Upper lobe of left lung (tissue), 6 donors: Measurements from ENCODE around the gene RAPGEFL1. TPM values are rescaled to one million over a fixed set of nuclear protein-coding genes. Genes with fewer than 3 reads are reported as not detected.

ENCODE experiments used
- ATAC-seq, 2 donors: fragments of 200-7000 bp; cut with Tn5 transposase; one replicate each; pipeline ENCODE4 v1.9.1; 2022; ENCODE audit warnings: mild to moderate bottlenecking in 2 of 2, moderate library complexity in 2 of 2; ENCODE audit not compliant: low FRiP score in 2 of 2
- DNase-seq, 2 donors: peaks; one replicate each; pipeline ENCODE4 v3.0.0-alpha.2; 2019 to 2020
- H3K27ac ChIP-seq, 4 donors: fragments of 200-600 bp; sonication (generic); one replicate each; pipeline ENCODE4 v1.5.1; 2016 to 2019
- H3K27me3 ChIP-seq, 4 donors: fragments of 200-600 bp; sonication (generic); one replicate each; pipeline ENCODE4 v1.5.1; 2017 to 2019
- H3K36me3 ChIP-seq, 4 donors: fragments of 200-600 bp; sonication (generic); one replicate each; pipeline ENCODE4 v1.5.1; 2016 to 2019
- H3K4me1 ChIP-seq, 4 donors: fragments of 200-600 bp; sonication (generic); one replicate each; pipeline ENCODE4 v1.5.1; 2018 to 2019
- H3K4me3 ChIP-seq, 4 donors: fragments of 200-600 bp; sonication (generic); one replicate each; pipeline ENCODE4 v1.5.1; 2017 to 2019; ENCODE audit warnings: mild to moderate bottlenecking in 2 of 4, moderate library complexity in 1 of 4
- H3K9me3 ChIP-seq, 4 donors: fragments of 200-600 bp; sonication (generic); one replicate each; pipeline ENCODE4 v1.5.1; 2018 to 2019
- EP300 ChIP-seq, 4 donors: sonication (generic); formaldehyde crosslinking; IDR thresholded peaks; one replicate each; pipeline ENCODE4 v1.5.1; 2017; ENCODE audit warnings: antibody characterized with exemption in 4 of 4, control low read depth in 2 of 4
- POLR2A ChIP-seq, 4 donors: fragments of 450-650 bp; IDR thresholded peaks; one replicate each; pipeline ENCODE4 v1.5.1; 2016 to 2017; ENCODE audit warnings: antibody characterized with exemption in 4 of 4, mild to moderate bottlenecking in 2 of 4
- POLR2AphosphoS5 ChIP-seq, 2 donors: sonication (generic); formaldehyde crosslinking; IDR thresholded peaks; one replicate each; pipeline ENCODE4 v1.5.1; 2017; ENCODE audit warnings: antibody characterized with exemption in 2 of 2
- WGBS, 2 donors: methylation state at CpG; one replicate each; pipeline ENCODE4 v1.1.5; 2017 to 2018; 5-methylcytosine and 5-hydroxymethylcytosine counted together
- small RNA-seq, 4 donors: library from RNA; depleted of rRNA; stranded (forward); fragments of <200 nt; gene quantifications; one replicate each; pipeline ENCODE3, GENCODE V24; 2016
- total RNA-seq, 6 donors: library from RNA; depleted of rRNA in 4 of 6; stranded (reverse); fragments of >200 nt in 4 of 6; gene quantifications; one replicate each; pipeline versions ENCODE4 v1.1.0 to v1.2.1, GENCODE V29; 2016 to 2021
- TF ChIP-seq, protein P1 (sequence below), 6 experiments: fragments of 450-650 bp in 4 of 6; fragments of 200-600 bp in 2 of 6; sonication (generic) in 2 of 6; IDR thresholded peaks; one replicate each; pipeline ENCODE4 v1.5.1; 2016 to 2019; ENCODE audit warnings: antibody characterized with exemption in 6 of 6
- donor health status: DM: no; HTN: no; CAD: no; lungs with moderate emphysema.
- donor health status: DM: no; HTN: yes; CAD: no; lungs with severe emphysema.

Gene RAPGEFL1
- total RNA-seq, 6 donors from 2014 or later = 7.6 to 44.0 (median 13.5) TPM

DNA sequence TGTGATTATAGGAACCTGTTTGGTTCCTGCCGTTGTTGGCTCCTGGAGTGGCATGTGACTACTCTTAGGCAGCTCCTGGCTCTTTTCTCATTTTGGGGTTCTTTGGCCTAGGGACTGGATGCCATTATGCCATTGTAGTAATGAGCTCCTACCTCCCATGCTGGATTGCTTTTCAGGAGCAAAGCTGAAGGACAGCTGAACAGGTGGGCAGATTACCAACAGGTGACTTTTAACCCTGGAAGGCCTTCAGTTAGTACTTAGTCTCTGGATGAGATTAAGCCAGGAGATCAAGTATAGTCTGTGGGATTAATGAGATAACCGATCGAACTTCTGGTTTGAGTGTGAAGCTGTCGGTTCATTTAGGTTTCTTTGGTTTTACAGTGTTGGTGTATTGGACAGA is 67.0 kb downstream of the RAPGEFL1 start:
- Histone ChIP-seq H3K36me3 (no peaks in the 10 kb centered on the region), H3K4me1 (peaks cover 5 to 32% (median 6%) of the 10 kb centered on the region in 4 donors), H3K27ac (peak overlapping the region in 1 of 4 donors; percentile 32), H3K4me3 (no peak overlapping the region), H3K27me3 (no peaks in the 10 kb centered on the region), H3K9me3 (no peaks in the 10 kb centered on the region)
- TF ChIP-seq, protein P1, sequence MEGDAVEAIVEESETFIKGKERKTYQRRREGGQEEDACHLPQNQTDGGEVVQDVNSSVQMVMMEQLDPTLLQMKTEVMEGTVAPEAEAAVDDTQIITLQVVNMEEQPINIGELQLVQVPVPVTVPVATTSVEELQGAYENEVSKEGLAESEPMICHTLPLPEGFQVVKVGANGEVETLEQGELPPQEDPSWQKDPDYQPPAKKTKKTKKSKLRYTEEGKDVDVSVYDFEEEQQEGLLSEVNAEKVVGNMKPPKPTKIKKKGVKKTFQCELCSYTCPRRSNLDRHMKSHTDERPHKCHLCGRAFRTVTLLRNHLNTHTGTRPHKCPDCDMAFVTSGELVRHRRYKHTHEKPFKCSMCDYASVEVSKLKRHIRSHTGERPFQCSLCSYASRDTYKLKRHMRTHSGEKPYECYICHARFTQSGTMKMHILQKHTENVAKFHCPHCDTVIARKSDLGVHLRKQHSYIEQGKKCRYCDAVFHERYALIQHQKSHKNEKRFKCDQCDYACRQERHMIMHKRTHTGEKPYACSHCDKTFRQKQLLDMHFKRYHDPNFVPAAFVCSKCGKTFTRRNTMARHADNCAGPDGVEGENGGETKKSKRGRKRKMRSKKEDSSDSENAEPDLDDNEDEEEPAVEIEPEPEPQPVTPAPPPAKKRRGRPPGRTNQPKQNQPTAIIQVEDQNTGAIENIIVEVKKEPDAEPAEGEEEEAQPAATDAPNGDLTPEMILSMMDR (IDR thresholded peaks at IDR 0.05) = no peak
- no peak for TF ChIP-seq POLR2AphosphoS5 (IDR thresholded peaks at IDR 0.05)
- no peak for TF ChIP-seq POLR2A (IDR thresholded peaks at IDR 0.05)
- TF ChIP-seq EP300 (IDR thresholded peaks at IDR 0.05) = no peak
- 86 to 90% methylated on average over 4 of the region's 4 CpGs for WGBS, 2 donors
- ATAC-seq (no peak), DNase-seq (no peak)

Small RNA genes within 50 kb of the gene (small RNA-seq; reads per million reads assigned to genes)
- 0 reads per million in 4 donors for gene MIR6867

Other genes starting within 250 kb of the RAPGEFL1 start
- 10 to 100 TPM; 69.9 to 99.6 (median 82.7) TPM for gene ORMDL3, start 249.9 kb upstream of the RAPGEFL1 start, total RNA-seq
- gene LRRC3C, start 249.7 kb upstream of the RAPGEFL1 start, total RNA-seq = not detected
- gene GSDMA, start 214.5 kb upstream of the RAPGEFL1 start, total RNA-seq = under 1 TPM in 4 of 6 donors, not detected in 2; 0.14 to 0.61 (median 0.51) TPM
- gene PSMD3, start 196.7 kb upstream of the RAPGEFL1 start, total RNA-seq = 100 to 1,000 TPM in 2 of 6 donors, 10 to 100 TPM in 4; 55.5 to 117 (median 78.8) TPM
- gene CSF3, start 162.0 kb upstream of the RAPGEFL1 start, total RNA-seq = 10 to 100 TPM in 1 of 6 donors, 1 to 10 TPM in 5; 1.6 to 14.4 (median 2.7) TPM
- gene MED24, start 123.1 kb upstream of the RAPGEFL1 start, total RNA-seq = 100 to 1,000 TPM in 1 of 6 donors, 10 to 100 TPM in 5; 36.5 to 157 (median 71.0) TPM
- gene THRA, start 114.5 kb upstream of the RAPGEFL1 start, total RNA-seq = 10 to 100 TPM; 31.0 to 55.3 (median 49.9) TPM
- gene NR1D1, start 76.9 kb upstream of the RAPGEFL1 start, total RNA-seq = 10 to 100 TPM in 5 of 6 donors, 1 to 10 TPM in 1; 3.8 to 24.7 (median 15.8) TPM
- 100 to 1,000 TPM in 3 of 6 donors, 10 to 100 TPM in 3; 57.6 to 240 (median 97.0) TPM for gene MSL1, start 55.5 kb upstream of the RAPGEFL1 start, total RNA-seq
- 100 to 1,000 TPM in 2 of 6 donors, 10 to 100 TPM in 4; 52.2 to 141 (median 75.0) TPM for gene CASC3, start 36.9 kb upstream of the RAPGEFL1 start, total RNA-seq
- 10 to 100 TPM; 19.9 to 39.8 (median 26.2) TPM for gene WIPF2, start 41.8 kb downstream of the RAPGEFL1 start, total RNA-seq
- gene CDC6, start 110.4 kb downstream of the RAPGEFL1 start, total RNA-seq = 1 to 10 TPM; 1.1 to 5.1 (median 2.3) TPM
- 10 to 100 TPM; 45.7 to 95.6 (median 85.9) TPM for gene RARA, start 131.7 kb downstream of the RAPGEFL1 start, total RNA-seq
- 1 to 10 TPM in 4 of 6 donors, not detected in 2; 1.7 to 8.4 (median 4.5) TPM for gene GJD3, start 187.3 kb downstream of the RAPGEFL1 start, total RNA-seq
- 10 to 100 TPM in 2 of 6 donors, 1 to 10 TPM in 3, under 1 TPM in 1; under 0.01 to 14.5 (median 6.2) TPM for gene TOP2A, start 240.4 kb downstream of the RAPGEFL1 start, total RNA-seq